Hepatocyte (in vitro differentiated cells): ENCODE data around the gene ST3GAL5. TPM values are rescaled to one million over a fixed set of nuclear protein-coding genes. Genes with fewer than 3 reads are reported as not detected.

ENCODE experiments used
- DNase-seq: peaks from one replicate; pipeline ENCODE4 v3.0.0-alpha.2; 2016; ENCODE audit warnings: low spot score
- H2AFZ ChIP-seq: fragments of 200-600 bp; sonication (generic); 2 replicates; pipeline ENCODE4 v1.6.0; 2016; ENCODE audit warnings: antibody characterized with exemption, mild to moderate bottlenecking
- H3K27ac ChIP-seq: fragments of 200-600 bp; sonication (generic); 2 replicates; pipeline ENCODE4 v1.5.1; 2016; ENCODE audit warnings: mild to moderate bottlenecking
- H3K27me3 ChIP-seq: fragments of 200-600 bp; sonication (generic); 2 replicates; pipeline ENCODE4 v1.6.1; 2016
- H3K36me3 ChIP-seq: fragments of 200-600 bp; sonication (generic); replicated peaks from 2 replicates; pipeline ENCODE4 v1.5.1; 2016; ENCODE audit warnings: low read depth; ENCODE audit not compliant: insufficient read depth
- H3K4me1 ChIP-seq: fragments of 200-600 bp; sonication (generic); 2 replicates; pipeline ENCODE4 v1.5.1; 2016; ENCODE audit warnings: mild to moderate bottlenecking, moderate library complexity; ENCODE audit not compliant: insufficient read depth
- H3K4me2 ChIP-seq: fragments of 200-600 bp; sonication (generic); 2 replicates; pipeline ENCODE4 v1.6.0; 2016
- H3K4me3 ChIP-seq: fragments of 200-600 bp; sonication (generic); 2 replicates; pipeline ENCODE4 v1.5.1; 2016; ENCODE audit warnings: mild to moderate bottlenecking
- H3K79me2 ChIP-seq: fragments of 200-600 bp; sonication (generic); 2 replicates; pipeline ENCODE4 v1.6.0; 2017; ENCODE audit warnings: mild to moderate bottlenecking
- H3K9me2 ChIP-seq: fragments of 200-600 bp; sonication (generic); replicated peaks from 2 replicates; pipeline ENCODE4 v1.6.0; 2017; ENCODE audit warnings: mild to moderate bottlenecking; ENCODE audit not compliant: insufficient read depth
- H3K9me3 ChIP-seq: fragments of 200-600 bp; sonication (generic); 2 replicates; pipeline ENCODE4 v1.5.1; 2016; ENCODE audit warnings: low read depth, mild to moderate bottlenecking
- H4K20me1 ChIP-seq: fragments of 200-600 bp; sonication (generic); 2 replicates; pipeline ENCODE4 v1.6.0; 2016; ENCODE audit warnings: mild to moderate bottlenecking; ENCODE audit not compliant: insufficient read depth, poor library complexity, severe bottlenecking
- CTCF ChIP-seq: fragments of 200-600 bp; sonication (generic); IDR thresholded peaks from 2 replicates; pipeline ENCODE4 v1.5.1; 2016; ENCODE audit warnings: antibody characterized with exemption, mild to moderate bottlenecking; ENCODE audit not compliant: poor library complexity
- EZH2 ChIP-seq: fragments of 200-600 bp; sonication (generic); IDR thresholded peaks from 2 replicates; pipeline ENCODE4 v1.6.1; 2016; ENCODE audit warnings: antibody characterized with exemption, mild to moderate bottlenecking, borderline replicate concordance
- EZH2phosphoT487 ChIP-seq: fragments of 200-600 bp; sonication (generic); IDR thresholded peaks from one replicate; pipeline ENCODE4 v1.6.1; 2018; ENCODE audit warnings: antibody characterized with exemption, mild to moderate bottlenecking, low read depth, moderate library complexity; ENCODE audit not compliant: unreplicated experiment, severe bottlenecking
- WGBS: methylation state at CpG from one replicate; pipeline ENCODE4 v1.1.6; 2016; ENCODE audit warnings: low lambda C conversion rate; ENCODE audit errors: missing lambda C conversion rate; 5-methylcytosine and 5-hydroxymethylcytosine counted together
- polyA plus RNA-seq: library from polyadenylated mRNA; unstranded; fragments of >200 nt; fragmentation: Nextera tagmentation; extraction: Ambion mirVana; gene quantifications from 2 replicates; pipeline ENCODE4 v1.2.1, GENCODE V29; 2016
- total RNA-seq: library from RNA; depleted of rRNA; stranded (reverse); fragments of >200 nt; gene quantifications from 2 replicates; pipeline ENCODE4 v1.2.3, GENCODE V29; 2014

Gene ST3GAL5
- total and polyA plus RNA-seq, 2 experiments from 2014 or later: 24.7 to 25.6 TPM

GRCh38 chr2:85864654-85865053 is 24.1 kb downstream of the ST3GAL5 start:
- WGBS: 100% methylated on average over 2 of the region's 2 CpGs
- Histone ChIP-seq H4K20me1 (no peaks in the 10 kb centered on the region), H3K36me3 (no peaks in the 10 kb centered on the region), H3K27me3 (no peaks in the 10 kb centered on the region), H3K4me1 (no peaks in the 10 kb centered on the region), H3K9me2 (no peaks in the 10 kb centered on the region), H2AFZ (no peak overlapping the region), H3K9me3 (no peaks in the 10 kb centered on the region), H3K4me3 (no peak overlapping the region), H3K4me2 (no peak overlapping the region), H3K27ac (no peak overlapping the region), H3K79me2 (peaks cover 13% of the 10 kb centered on the region)
- DNase-seq: no peak
- TF ChIP-seq CTCF (no peak), EZH2phosphoT487 (no peak), EZH2 (no peak)

GRCh38 chr2:85862426-85862825 is 26.4 kb downstream of the ST3GAL5 start:
- Histone ChIP-seq H3K27ac (no peak overlapping the region), H3K9me2 (no peaks in the 10 kb centered on the region), H3K36me3 (no peaks in the 10 kb centered on the region), H3K4me2 (no peak overlapping the region), H3K4me3 (no peak overlapping the region), H3K9me3 (no peaks in the 10 kb centered on the region), H4K20me1 (no peaks in the 10 kb centered on the region), H3K79me2 (peaks cover 5% of the 10 kb centered on the region), H3K27me3 (no peaks in the 10 kb centered on the region), H2AFZ (no peak overlapping the region), H3K4me1 (no peaks in the 10 kb centered on the region)
- no peak for DNase-seq
- TF ChIP-seq EZH2phosphoT487 (no peak), EZH2 (no peak), CTCF (no peak)
- WGBS: 86% methylated on average over 5 of the region's 5 CpGs

GRCh38 chr2:85861650-85862049 is 27.1 kb downstream of the ST3GAL5 start:
- H2AFZ ChIP-seq: no peak overlapping the region
- no peaks in the 10 kb centered on the region for H4K20me1 ChIP-seq
- DNase-seq: no peak
- TF ChIP-seq CTCF: no peak
- TF ChIP-seq EZH2: no peak
- no peak for TF ChIP-seq EZH2phosphoT487
- H3K9me3 ChIP-seq: no peaks in the 10 kb centered on the region
- no peaks in the 10 kb centered on the region for H3K27me3 ChIP-seq
- no peaks in the 10 kb centered on the region for H3K4me1 ChIP-seq
- no peak overlapping the region for H3K4me3 ChIP-seq
- WGBS: 78% methylated on average over 5 of the region's 5 CpGs
- H3K9me2 ChIP-seq: no peaks in the 10 kb centered on the region
- no peak overlapping the region for H3K4me2 ChIP-seq
- H3K36me3 ChIP-seq: no peaks in the 10 kb centered on the region
- H3K79me2 ChIP-seq: no peaks in the 10 kb centered on the region
- no peak overlapping the region for H3K27ac ChIP-seq

GRCh38 chr2:85861180-85861579 is 27.6 kb downstream of the ST3GAL5 start:
- no peak for DNase-seq
- WGBS: 65% methylated on average over 1 of the region's 1 CpG
- no peaks in the 10 kb centered on the region for H3K79me2 ChIP-seq

More at GRCh38 chr2:85861180-85861579, 27.6 kb downstream of the ST3GAL5 start:
- H3K27me3 ChIP-seq: no peaks in the 10 kb centered on the region
- no peaks in the 10 kb centered on the region for H3K9me3 ChIP-seq
- no peaks in the 10 kb centered on the region for H3K36me3 ChIP-seq
- H3K27ac ChIP-seq: no peak overlapping the region
- TF ChIP-seq EZH2phosphoT487 (no peak), EZH2 (no peak), CTCF (no peak)
- no peaks in the 10 kb centered on the region for H3K9me2 ChIP-seq
- no peak overlapping the region for H3K4me2 ChIP-seq
- no peaks in the 10 kb centered on the region for H4K20me1 ChIP-seq
- no peak overlapping the region for H3K4me3 ChIP-seq
- H2AFZ ChIP-seq: no peak overlapping the region
- H3K4me1 ChIP-seq: no peaks in the 10 kb centered on the region
